ENCODE data around the gene MARCHF11.

DNA sequence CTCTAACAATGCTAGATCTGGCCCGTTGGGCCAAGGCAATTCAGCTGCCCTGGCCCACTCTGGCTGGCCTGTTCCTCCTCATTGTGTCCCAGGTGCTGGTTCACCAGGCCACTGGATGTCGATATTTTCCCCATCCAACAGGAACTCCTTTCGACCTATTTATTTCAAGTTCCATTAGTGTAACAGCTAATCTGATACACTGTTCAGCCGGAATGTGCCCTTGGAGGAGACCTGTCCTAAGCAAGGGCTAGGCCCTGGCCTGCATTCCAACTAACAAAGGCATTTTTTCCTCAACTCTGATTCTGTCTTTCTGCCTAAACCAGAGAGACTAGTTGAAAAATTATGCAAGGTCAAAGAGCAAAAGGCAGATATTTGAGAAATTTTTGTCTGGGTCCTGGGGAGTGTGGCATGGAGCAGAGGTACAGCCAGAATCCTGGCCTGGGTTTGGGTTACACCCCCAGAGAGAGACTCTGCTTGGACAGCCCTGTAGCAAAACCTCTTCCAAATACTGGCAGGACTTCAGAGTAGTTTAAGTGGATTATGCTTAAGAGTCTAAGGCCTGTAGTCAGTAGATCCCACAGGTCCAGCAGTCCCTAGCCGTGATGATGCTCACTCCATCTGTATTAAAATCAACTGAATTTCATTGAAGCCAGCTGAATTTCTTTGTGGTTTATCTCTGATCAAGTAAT lies 36.1 kb downstream of the MARCHF11 start:
- TF ChIP-seq, protein P1, sequence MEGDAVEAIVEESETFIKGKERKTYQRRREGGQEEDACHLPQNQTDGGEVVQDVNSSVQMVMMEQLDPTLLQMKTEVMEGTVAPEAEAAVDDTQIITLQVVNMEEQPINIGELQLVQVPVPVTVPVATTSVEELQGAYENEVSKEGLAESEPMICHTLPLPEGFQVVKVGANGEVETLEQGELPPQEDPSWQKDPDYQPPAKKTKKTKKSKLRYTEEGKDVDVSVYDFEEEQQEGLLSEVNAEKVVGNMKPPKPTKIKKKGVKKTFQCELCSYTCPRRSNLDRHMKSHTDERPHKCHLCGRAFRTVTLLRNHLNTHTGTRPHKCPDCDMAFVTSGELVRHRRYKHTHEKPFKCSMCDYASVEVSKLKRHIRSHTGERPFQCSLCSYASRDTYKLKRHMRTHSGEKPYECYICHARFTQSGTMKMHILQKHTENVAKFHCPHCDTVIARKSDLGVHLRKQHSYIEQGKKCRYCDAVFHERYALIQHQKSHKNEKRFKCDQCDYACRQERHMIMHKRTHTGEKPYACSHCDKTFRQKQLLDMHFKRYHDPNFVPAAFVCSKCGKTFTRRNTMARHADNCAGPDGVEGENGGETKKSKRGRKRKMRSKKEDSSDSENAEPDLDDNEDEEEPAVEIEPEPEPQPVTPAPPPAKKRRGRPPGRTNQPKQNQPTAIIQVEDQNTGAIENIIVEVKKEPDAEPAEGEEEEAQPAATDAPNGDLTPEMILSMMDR (IDR thresholded peaks at IDR 0.05) = no peak
- TF ChIP-seq ZFX (IDR thresholded peaks at IDR 0.05; ENCODE audit: borderline replicate concordance) = no peak
